Right lobe of liver (tissue), 6 donors: ENCODE measurements around the gene TULP3. TPM values are rescaled to one million over a fixed set of nuclear protein-coding genes. Genes with fewer than 3 reads are reported as not detected.

Source experiments
- ATAC-seq, 4 donors: fragments of 200-7000 bp; cut with Tn5 transposase; one replicate each; pipeline ENCODE4 v1.9.1; 2020; ENCODE audit warnings: mild to moderate bottlenecking in 4 of 4, moderate library complexity in 4 of 4
- DNase-seq, 3 donors: peaks; one replicate each; pipeline ENCODE4 v3.0.0-alpha.2; 2020
- H3K27ac ChIP-seq, 3 donors: fragments of 200-600 bp; one replicate each; pipeline ENCODE4 v1.8.0; 2022
- H3K27me3 ChIP-seq, 2 donors: fragments of 200-600 bp; one replicate each; pipeline ENCODE4 v1.8.0; 2022
- H3K36me3 ChIP-seq, 4 donors: fragments of 200-600 bp; sonication (generic) in 1 of 4; one replicate each; pipeline versions ENCODE4 v1.5.1 to v1.8.0; 2017 to 2022; ENCODE audit warnings: control low read depth in 1 of 4
- H3K4me1 ChIP-seq, 4 donors: fragments of 200-600 bp; sonication (generic) in 1 of 4; one replicate each; pipeline versions ENCODE4 v1.5.1 to v1.8.0; 2017 to 2022; ENCODE audit warnings: control low read depth in 1 of 4
- H3K4me3 ChIP-seq, 3 donors: fragments of 200-600 bp; one replicate each; pipeline ENCODE4 v1.8.0; 2022
- H3K9me3 ChIP-seq, 4 donors: fragments of 200-600 bp; sonication (generic) in 1 of 4; one replicate each; pipeline versions ENCODE4 v1.5.1 to v1.8.0; 2017 to 2022; ENCODE audit warnings: control low read depth in 1 of 4
- CTCF ChIP-seq, 4 donors: fragments of 200-600 bp in 3 of 4; fragments of 450-650 bp in 1 of 4; IDR thresholded peaks; one replicate each; pipeline versions ENCODE4 v1.5.1 to v1.8.0; 2016 to 2022; ENCODE audit warnings: antibody characterized with exemption in 4 of 4, mild to moderate bottlenecking in 2 of 4
- POLR2A ChIP-seq: fragments of 450-650 bp; IDR thresholded peaks from one replicate; pipeline ENCODE4 v1.6.1; 2017; ENCODE audit warnings: antibody characterized with exemption, mild to moderate bottlenecking
- WGBS: methylation state at CpG from one replicate; pipeline ENCODE4 v1.1.6; 2018; ENCODE audit warnings: low coverage, low lambda C conversion rate; ENCODE audit not compliant: insufficient coverage; ENCODE audit errors: missing lambda C conversion rate; 5-methylcytosine and 5-hydroxymethylcytosine counted together
- intact Hi-C, 2 donors: fragments of 100-400 bp; cut with DNase I; formaldehyde crosslinking; loops; one replicate each; pipeline versions ENCODE4 v1.11.2 to v1.14.1; 2022
- total RNA-seq, 6 experiments: library from RNA; depleted of rRNA in 2 of 6; stranded (reverse); fragments of >200 nt in 2 of 6; fragmentation: NEBNext Ultra II Directional in 3 of 6; extraction: Animal tissue kit (Norgen Biotek cat#: 25700) in 3 of 6; gene quantifications; one replicate each; pipeline versions ENCODE4 v1.1.0 to v1.2.4, GENCODE V29; 2016 to 2023
- donor health status: DM: no; HTN: yes; CAD: no.
- donor health status: DM: no; HTN: no; CAD: no.
- donor health status: DM: no; HTN: no; CAD: no.
- donor health status: DM: no; HTN: yes; CAD: no.
- donor health status: DM: no; HTN: yes; CAD: no.

TULP3 gene
- total RNA-seq, 6 experiments from 2014 or later: 2.4 to 12.6 (median 5.4) TPM

GRCh38 chr12:2967651-2968050 is 77.0 kb downstream of the TULP3 start:
- Histone ChIP-seq H3K36me3 (no peaks in the 10 kb centered on the region), H3K27ac (no peak overlapping the region), H3K27me3 (no peaks in the 10 kb centered on the region), H3K4me3 (no peak overlapping the region), H3K9me3 (no peaks in the 10 kb centered on the region), H3K4me1 (peaks cover 0 to 7% (median 0%) of the 10 kb centered on the region in 4 donors)
- intact Hi-C loops: no loop called here
- no peak for DNase-seq
- no peak for TF ChIP-seq POLR2A
- TF ChIP-seq CTCF (IDR thresholded peaks at IDR 0.05): no peak
- WGBS: 24% methylated on average over 1 of the region's 2 CpGs
- no peak for ATAC-seq

GRCh38 chr12:2970744-2971143 is 80.1 kb downstream of the TULP3 start:
- intact Hi-C loops: no loop called here
- ATAC-seq (no peak), DNase-seq (no peak)
- H3K4me1 ChIP-seq: no peaks in the 10 kb centered on the region
- no peaks in the 10 kb centered on the region for H3K9me3 ChIP-seq
- no peak overlapping the region for H3K27ac ChIP-seq
- WGBS: 58% methylated on average over 7 of the region's 10 CpGs
- TF ChIP-seq POLR2A: no peak
- TF ChIP-seq CTCF (IDR thresholded peaks at IDR 0.05): no peak
- H3K36me3 ChIP-seq: no peaks in the 10 kb centered on the region
- H3K27me3 ChIP-seq: no peaks in the 10 kb centered on the region
- no peak overlapping the region for H3K4me3 ChIP-seq

GRCh38 chr12:2973566-2973965 is 82.9 kb downstream of the TULP3 start:
- H3K4me3 ChIP-seq: no peak overlapping the region
- no peaks in the 10 kb centered on the region for H3K9me3 ChIP-seq
- 86% methylated on average over 1 of the region's 9 CpGs for WGBS
- ATAC-seq (no peak), DNase-seq (no peak)
- H3K27me3 ChIP-seq: no peaks in the 10 kb centered on the region
- TF ChIP-seq CTCF (IDR thresholded peaks at IDR 0.05) (no peak), POLR2A (no peak)
- no peak overlapping the region for H3K27ac ChIP-seq
- intact Hi-C loops: no loop called here
- H3K4me1 ChIP-seq: no peaks in the 10 kb centered on the region
- no peaks in the 10 kb centered on the region for H3K36me3 ChIP-seq

GRCh38 chr12:2974560-2974971 is 83.9 kb downstream of the TULP3 start:
- Histone ChIP-seq H3K27ac (no peak overlapping the region), H3K9me3 (no peaks in the 10 kb centered on the region), H3K4me3 (no peak overlapping the region), H3K4me1 (no peaks in the 10 kb centered on the region), H3K36me3 (no peaks in the 10 kb centered on the region), H3K27me3 (no peaks in the 10 kb centered on the region)
- intact Hi-C loops: no loop called here
- peak in 2 of 4 donors; percentile 16 to 50 for ATAC-seq
- DNase-seq: no peak
- no peak for TF ChIP-seq CTCF (IDR thresholded peaks at IDR 0.05)
- WGBS: 52% methylated on average over 5 of the region's 10 CpGs

- Histone ChIP-seq H3K36me3 (no peaks in the 10 kb centered on the region), H3K27me3 (no peaks in the 10 kb centered on the region), H3K4me1 (no peaks in the 10 kb centered on the region), H3K9me3 (no peaks in the 10 kb centered on the region), H3K4me3 (no peak overlapping the region), H3K27ac (no peak overlapping the region)
- peak in 1 of 4 donors; percentile 16 for ATAC-seq
- no peak for TF ChIP-seq CTCF (IDR thresholded peaks at IDR 0.05)
- no peak for TF ChIP-seq POLR2A
- intact Hi-C loops: no loop called here
- no CpG with 5 or more reads among the region's 6 CpGs for WGBS
- no peak for DNase-seq
These were observed 85.9 kb downstream of the TULP3 start for GRCh38 chr12:2976581-2976996.
